Right kidney (tissue), 1 donor: Measurements from ENCODE around the gene ST6GALNAC1.
A peak's percentile ranks its signal among the peaks of the same experiment; 100 is the strongest.
"Not testable (repeated sequence)": the region's sequence is repeated elsewhere in the genome, so short reads cannot be mapped to it uniquely, and the experiment has no call there.

Experiments
- DNase-seq: peaks from one replicate; pipeline ENCODE4 v3.0.0-alpha.2; 2016

ST6GALNAC1 gene

DNA sequence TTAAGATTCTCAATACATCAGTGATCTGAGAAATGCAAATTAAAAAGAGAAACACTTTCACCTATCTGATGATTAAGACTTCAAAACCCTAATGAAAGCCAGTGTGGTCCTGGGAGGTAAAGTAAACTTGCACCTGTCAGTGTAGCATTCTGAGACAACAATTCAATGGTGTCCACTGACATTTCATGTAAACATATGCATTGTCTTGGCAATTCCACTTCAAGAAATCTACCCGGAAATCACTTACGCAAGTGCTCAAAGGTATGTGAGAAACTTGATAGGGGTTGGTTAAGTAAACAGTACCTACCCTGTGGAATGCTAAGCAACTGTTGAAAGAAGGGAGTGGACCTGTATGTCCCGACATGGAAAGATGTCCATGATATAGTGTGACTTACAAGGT, 2.1 kb downstream of the ST6GALNAC1 start:
- DNase-seq, result no peak

DNA sequence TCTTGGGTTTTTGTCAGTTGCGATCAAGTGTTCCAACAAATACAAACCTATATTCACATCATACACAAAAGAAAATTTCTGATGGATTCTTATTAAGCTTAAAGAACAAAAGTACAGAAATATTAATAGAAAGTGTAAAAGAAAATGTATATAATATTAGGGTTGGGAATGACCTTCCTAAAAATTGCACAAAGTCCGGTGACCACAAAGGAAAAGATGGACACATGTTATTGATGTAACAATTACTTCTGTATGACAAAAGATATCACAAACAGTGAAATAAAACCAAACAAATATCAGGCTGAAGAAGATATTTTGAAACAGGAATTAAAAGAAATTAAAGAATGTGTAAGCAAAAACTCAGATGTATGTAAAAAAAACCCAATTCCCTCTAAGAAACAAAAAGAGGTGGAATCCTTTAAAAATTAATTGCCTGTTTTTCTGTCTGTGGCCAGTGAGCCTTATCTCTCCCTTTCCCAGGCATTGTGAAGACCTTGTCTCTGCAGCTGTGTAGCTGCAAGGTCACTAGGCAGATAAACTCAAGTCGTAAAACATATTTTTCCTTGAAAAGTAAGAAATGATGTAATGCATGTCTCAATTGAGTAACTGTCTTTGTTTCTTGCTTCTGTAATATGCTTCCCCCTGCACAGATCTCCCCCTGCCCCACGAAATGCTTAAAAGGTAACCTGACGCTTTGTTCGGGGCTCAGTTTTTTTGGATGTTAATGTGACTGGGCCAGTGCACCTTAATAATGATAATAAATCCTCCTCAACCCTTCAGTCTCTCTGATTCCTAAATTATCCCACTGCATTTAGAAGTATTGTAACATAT, 2.8 kb downstream of the ST6GALNAC1 start:
- DNase-seq, result no peak

DNA sequence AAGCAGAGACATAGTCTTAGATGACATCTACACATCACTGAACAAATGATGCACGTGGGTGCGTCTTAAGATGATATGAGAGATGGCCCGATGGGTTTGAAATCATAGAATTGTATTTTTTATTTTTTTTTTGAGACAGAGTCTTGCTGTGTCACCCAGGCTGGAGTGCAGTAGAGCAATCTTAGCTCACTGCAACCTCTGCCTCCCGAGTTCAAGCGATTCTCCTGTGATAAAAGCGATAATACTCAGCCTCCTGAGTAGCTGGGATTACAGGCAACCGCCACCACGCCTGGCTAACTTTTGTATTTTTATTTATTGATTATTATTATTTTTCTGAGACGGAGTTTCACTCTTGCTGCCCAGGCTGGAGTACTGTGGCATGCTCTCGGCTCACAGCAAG, 5.3 kb downstream of the ST6GALNAC1 start:
- no peak for DNase-seq

DNA sequence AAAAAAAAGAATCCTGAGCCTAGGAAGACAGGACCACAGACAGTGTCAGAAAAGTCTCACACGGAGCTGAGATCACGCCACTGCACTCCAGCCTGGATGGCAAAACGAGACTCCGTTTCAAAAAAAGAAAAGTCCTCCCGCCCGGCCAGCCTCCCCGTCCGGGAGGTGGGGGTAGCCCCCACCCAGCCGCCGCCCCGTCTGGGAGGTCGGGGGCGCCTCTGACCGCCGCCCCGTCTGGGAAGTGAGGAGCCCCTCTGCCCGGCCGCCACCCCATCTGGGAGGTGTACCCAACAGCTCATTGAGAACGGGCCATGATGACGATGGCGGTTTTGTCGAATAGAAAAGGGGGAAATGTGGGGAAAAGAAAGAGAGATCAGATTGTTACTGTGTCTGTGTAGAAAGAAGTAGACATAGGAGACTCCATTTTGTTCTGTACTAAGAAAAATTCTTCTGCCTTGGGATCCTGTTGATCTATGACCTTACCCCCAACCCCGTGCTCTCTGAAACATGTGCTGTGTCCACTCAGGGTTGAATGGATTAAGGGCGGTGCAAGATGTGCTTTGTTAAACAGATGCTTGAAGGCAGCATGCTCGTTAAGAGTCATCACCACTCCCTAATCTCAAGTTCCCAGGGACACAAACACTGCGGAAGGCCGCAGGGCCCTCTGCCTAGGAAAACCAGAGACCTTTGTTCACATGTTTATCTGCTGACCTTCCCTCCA, 6.9 kb downstream of the ST6GALNAC1 start:
- not testable (repeated sequence) for DNase-seq

DNA sequence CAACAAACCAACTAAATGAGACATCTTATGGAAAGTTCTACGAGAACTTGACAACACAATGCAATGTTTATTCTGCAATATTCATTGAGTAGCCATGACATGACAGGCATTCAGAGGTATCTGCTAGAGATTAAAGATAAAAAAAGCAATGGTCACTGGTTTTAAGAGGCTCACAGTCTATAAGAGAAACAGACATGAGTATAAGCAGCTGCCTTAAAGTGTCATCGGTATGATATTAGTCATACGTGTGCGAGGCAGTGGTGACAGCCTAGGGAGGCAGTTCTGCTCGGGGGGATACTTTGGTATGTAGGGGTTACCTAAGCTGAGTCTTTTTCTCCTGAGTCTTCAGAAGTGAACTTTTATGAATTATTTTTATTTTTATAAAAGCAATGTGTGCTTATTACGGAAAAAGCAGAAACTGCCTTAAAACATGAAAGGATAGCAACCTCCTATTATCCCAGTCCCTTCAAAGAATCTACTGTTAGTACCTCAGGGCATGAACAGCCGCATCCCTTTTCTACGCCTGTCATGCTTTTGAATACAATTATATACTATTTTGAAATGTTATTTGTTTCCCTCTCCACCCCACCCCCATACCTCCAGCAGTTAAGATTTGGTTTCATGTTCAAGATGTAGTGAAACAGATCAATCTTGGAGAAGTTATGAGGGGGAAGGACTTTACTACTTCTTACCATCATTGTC, 7.7 kb downstream of the ST6GALNAC1 start:
- DNase-seq, result no peak

DNA sequence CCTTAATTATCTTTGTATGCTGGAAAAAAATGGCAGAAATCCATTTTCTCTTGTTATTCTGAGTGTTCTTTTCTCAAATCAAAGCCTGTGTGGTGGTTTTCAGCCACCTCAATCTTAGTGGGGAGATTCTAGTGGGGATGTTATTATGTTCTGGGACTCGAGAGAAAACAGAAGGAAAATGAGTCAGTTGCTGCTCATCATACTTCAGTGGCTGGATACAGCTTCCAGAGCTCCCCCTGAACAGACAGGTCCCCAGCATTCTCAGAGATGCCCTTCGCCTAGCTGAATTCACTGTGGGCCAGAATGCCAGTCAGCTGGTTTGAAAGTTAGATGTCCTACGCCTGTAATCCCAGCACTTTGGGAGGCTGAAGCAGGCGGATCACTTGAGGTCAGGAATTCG, 8.5 kb downstream of the ST6GALNAC1 start:
- DNase-seq, result no peak

DNA sequence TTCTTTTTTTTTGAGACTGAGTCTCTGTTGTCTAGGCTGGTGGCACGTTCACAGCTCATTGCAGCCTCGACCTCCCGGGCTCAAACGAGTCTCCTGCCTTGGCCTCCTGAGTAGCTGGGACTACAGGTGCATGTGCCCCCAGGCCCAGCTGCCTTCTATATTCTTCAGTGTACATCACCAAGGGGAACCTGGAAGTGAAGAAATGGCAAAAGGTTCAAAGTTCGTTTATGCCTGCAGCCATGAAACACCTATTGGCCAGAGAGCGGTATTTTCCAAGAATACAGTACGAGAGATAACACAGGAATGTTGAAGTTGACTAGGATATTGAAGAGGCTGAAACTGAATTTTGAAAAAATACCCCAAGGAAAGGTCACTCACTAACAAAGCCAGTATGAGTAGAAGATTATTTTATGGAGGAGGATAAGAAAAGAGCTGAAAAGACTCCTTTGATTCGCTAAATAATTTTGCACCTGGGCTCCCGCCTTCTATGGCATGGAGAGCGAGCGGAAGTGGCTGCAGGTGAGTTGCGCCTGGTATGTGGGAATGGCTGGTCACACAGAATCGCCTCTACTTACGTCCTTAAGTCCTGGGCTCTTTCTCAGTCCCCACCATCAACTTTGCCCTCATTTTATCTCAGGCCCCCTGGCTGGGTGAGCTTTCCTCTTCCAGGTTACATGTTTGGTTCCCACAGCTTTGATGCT, 9.8 kb downstream of the ST6GALNAC1 start:
- no peak for DNase-seq

DNA sequence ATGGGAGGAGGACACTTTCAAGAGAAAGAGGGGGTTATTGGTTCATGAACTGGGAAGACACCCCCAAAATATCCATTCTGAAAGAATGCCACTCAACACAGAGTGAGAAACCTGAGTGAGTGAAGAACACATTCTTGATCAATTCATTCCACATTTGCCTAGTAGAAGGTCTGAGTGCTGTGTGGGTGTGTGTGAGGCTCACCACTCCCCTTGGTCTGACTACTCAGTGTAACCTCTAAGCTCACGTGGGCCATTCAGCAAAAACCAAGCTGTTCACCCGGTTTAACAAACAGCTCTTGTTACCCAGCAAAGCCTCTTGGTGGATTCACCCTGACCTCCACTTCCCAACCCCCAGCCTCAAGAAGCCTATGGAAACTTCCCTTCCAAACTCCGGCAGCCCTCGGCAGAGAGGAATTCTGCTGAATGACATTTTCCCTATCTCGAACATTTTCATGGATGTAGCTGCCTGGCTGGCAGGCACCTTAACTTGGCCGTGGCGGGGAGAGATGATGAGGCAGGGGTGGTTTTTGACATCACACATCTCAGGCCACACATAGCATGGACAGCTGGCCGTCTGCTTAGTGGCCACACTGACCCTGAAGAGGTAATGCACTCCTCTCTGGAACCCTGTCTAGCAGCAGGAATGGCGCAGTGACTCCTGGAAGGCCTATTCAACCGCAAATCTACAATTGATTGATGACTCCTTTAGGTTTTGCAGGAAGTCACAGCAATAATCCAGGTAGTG, 11.6 kb downstream of the ST6GALNAC1 start:
- DNase-seq, result no peak

DNA sequence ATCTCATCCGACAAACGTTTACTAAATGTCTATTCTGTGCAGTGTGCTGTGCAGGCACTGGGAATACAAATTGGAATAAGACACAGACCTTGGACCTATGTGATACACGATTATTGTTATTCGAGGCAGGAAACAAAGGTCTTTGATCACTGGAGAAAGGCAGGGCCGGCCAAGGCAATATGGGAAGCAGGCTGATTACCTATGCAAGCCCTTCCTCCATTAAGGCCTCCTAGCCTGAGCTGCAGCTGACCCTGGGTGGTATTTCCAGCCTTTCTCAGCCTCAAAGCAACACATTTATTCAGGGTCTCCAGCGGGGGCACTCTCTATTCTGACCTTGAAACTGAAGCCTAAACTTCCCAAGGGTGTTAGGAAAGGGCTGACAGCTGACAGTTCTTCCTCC, 13.4 kb downstream of the ST6GALNAC1 start:
- DNase-seq, result no peak

DNA sequence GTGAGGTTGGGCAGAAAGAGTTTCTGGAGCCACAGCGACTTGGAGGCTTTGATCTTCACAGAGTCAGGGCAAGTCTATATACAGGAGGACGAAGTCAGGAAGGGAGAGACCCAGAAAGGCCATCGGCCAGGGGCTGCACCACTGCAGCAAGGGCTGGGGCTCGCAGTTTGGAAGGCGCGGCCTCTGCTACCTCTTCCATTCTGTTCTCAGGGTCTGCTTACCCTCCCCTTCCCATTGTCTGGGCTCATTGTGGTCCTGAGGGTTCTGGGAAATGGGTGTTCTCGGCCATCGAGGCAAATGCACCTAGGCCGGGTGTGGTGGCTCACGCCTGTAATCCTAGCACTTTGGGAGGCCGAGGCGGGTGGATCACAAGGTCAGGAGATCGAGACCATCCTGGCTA, 16.0 kb downstream of the ST6GALNAC1 start:
- no peak for DNase-seq

DNA sequence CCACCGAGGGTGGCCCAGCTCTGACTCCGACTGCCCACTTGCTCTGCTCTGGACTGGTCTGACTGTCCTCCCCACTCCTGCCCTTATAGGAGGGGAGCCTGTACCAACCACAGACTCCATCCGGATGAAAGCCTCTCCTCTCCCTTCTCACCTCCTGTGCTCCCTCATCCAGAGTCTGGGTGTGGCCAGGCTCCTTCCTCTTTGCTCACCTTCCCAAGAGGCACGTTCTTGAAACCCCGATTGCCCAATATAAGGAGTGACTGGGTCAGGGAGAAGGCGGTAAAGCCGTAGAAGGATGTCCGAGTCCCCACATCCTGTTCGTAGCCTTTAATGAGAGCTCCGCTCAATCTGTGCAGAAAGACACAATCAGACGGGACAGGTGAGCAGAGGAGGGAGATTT, 17.1 kb downstream of the ST6GALNAC1 start:
- no peak for DNase-seq

DNA sequence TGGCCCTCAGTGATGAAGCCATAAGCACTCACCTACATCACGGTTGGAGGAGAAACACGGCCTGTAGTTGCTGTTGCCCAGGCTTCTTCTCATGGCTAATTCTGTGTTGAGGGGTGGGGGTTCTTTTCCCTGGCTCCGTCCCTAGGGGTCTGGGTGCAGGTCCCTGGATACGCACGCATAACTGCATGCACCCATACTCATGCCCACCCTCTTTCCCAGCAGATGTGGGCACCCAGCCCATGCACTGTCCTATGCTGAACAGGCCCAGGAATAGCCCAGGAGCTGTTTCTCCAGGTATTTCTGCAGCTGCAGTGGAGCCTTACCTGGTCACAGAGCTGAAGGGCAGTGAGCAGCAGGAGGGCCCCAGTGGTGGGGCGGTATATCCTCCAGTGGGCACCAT, 18.1 kb downstream of the ST6GALNAC1 start:
- DNase-seq, result no peak

DNA sequence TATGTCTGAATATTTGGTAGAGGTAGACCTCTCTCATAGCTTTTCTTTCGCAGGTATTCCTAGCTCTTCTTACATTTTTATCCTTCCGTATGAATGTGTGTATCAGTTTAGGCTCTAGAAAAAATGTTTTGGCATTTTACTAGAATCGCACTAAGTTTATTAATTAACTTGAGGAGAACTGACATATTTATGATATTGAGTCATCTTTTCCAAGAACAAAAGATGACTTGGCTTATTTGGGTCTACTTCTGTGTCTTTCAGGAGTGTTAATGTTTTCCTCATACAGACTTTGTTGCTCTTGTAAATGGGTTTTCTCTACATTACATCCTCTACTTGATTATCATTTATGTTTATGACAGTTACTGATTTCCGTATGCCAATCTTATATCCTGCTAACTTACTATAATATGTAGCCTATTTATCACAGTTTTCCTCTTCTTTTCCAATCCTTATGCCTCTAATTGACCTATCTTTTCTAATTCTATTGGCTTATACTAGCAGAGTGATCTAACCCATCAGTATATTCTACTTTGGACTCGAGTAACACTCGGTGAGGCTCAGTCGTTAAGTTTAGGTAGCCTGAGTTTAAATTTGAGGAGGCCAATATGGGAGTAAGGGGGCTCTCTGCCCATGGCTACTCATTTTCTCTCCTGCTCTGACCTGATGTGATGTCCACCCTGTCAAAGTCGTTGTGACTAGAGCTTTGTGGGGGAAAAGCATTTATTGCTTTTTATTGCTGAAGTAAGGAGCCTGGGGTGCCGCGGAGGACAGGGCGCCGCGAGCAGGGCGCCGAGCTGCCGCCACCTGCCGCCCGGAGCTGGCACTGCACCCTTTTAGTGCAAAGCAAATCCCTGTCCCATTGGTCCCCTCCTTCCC, 20.0 kb downstream of the ST6GALNAC1 start:
- peak; percentile 65 for DNase-seq

DNA sequence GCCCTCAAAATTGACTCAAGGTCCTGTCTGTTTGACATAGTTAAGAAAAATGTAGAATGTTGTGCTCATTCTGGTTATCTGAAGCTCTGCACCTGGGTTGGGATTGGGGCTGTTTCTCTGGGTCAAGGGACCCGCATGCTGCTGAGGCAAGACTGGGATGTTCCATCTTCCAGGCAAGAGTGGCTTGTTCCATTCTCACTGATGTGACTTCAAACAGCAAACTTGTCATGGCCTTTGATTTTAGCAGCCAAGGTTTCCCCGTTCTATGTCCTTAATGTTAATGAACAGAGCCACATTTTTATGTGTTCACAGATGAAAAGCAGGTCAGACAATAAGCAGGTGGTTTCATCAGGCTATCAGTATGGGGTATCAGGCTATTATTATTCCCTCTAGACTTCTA, 25.7 kb downstream of the ST6GALNAC1 start:
- no peak for DNase-seq

DNA sequence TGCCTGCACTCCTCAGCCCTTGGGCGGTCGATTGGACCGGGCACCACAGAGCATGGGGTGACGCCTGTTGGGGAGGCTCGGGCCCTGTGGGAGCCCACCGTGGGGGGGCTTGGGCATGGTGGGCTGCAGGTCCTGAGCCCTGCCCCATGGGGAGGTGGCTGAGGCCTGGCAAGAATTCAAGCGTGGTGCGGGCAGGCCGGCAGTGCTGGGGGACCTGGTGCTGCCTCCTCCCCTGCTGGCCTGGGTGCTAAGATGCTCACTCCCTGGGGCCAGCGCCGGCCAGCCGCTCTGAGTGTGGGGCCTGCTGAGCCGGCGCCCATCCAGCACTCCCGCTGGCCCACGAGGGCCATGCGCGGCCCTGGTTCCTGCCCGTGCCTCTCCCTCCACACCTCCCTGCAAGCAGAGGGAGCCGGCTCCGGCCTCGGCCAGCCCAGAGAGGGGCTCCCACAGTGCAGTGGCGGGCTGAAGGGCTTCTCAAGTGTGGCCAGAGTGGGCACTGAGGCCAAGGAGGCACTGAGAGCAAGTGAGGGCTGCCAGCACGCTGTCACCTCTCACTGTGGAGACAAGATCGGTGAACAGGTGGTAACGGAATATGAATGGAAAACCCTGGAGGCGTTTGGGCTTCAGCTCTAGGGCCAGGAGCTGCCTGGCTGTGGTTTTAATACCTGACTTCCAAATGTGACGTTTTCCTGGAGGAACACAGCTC, 28.5 kb downstream of the ST6GALNAC1 start:
- DNase-seq, result no peak

DNA sequence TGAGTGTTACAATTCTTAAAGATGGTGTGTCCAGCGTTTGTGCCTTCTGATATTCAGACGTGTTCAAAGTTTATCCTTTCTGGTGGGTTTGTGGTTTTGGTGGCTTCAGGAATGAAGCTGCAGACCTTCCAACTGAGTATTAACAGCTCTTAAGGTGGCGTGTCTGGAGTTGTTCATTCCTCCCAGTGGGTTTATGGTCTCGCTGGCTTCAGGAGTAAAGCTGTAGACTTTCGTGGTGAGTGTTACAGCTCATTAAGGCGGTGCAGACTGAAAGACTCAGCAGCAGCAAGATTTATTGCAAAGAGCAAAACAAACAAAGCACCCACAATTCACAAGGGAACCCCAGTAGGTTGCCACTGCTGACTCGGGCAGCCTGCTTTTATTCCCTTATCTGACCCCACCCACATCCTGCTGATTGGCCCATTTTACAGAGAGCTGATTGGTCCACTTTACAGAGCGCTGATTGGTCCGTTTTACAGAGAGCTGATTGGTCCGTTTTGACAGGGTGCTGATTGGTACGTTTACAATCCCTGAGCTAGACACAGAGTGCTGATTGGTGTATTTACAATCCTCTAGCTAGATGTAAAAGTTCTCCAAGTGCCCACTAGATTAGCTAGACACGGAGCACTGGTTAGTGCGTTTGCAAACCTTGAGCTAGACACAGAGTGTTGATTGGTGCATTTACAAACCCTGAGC, 29.3 kb downstream of the ST6GALNAC1 start:
- DNase-seq, result not testable (repeated sequence)

DNA sequence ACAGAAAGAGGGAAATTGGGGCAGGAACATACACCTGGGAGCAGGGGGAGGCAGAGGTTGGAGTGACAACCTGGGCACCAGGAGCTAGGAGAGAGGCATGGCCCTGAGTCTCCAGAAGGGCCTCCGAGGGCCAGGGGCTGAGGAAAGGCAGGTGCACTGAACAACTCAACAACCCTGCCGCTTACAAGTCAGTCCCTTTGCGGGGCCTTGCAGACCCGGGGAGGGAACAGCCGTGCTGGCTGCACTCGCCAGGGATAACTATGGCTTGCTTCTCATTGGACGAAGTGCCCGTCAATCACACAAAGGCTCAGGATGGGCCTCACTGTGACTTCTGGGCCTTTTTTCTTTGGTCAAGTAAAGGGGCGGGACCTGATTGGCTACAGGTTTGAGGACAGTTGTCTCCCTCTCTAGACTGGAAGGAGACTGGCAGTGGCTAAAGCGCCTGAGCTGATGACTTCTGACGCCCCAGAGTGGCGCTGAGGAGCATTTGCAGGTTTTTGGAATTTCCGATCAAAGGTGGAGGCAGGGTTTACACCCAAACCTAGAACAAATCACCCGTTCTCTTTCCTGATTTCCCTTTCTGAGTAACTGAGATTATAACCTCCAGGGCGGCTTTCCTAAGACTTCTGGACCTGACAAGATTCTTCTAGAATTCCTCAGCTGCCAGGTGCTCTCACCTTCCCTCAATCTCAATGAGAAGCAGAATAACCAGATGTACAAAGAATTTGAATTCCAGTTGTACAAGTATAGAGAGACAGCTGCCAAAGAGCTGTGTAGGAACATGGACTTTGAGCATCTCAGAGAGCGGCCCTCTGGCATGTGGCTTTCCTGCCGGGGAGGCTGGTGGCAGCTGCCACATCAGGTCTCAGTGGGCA, 30.3 kb downstream of the ST6GALNAC1 start:
- DNase-seq, result no peak

DNA sequence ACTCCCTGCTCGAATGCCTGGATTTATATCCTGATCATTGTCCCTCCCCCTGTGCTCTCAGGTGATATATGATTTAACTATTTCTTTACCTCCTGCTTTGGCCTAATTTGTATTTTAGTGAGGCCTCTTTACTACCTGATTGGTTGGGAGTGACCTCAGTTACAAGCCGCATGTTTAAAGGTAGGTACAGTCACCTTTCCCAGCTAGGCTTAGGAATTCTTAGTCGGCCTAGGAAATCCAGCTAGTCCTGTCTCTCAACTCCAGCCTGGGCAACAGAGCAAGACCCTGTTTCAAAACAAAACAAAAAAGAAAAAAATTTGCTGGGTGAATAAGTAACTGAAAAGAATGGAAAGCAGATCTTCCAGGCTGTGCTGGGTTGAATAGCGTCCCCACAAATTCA, 31.1 kb downstream of the ST6GALNAC1 start:
- DNase-seq, result no peak

DNA sequence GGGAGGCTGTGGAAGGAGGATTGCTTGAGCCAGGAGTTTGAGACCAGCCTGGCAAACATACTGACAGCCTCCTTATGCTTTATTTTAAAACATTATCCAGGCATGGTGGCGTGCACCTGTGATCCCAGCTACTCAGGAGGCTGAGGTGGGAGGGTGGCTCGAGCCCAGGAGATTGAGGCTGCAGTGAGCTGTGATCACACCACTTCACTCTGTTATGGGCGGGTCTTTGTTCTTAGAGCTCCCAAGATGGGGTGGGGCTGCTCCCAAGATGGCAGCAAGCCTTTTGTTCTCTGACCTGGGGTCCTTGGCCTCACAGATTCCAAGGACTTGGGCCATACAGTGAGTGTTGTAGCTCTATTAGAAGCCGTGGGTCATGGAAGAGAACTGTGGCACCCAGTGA, 31.8 kb downstream of the ST6GALNAC1 start:
- no peak for DNase-seq
